HL-60 (cell line): ENCODE data around the gene TACC2.

Experiments used
- DNase-seq, 2 experiments: peaks; one replicate each; pipeline ENCODE4 v3.0.0-alpha.2; 2010 to 2020; ENCODE audit warnings: low read depth in 1 of 2, low spot score in 1 of 2
- H3K27ac ChIP-seq: fragments of 250-450 bp; sonication (Bioruptor Pico); replicated peaks from 2 replicates; pipeline ENCODE4 v1.5.1; 2020; ENCODE audit warnings: mild to moderate bottlenecking, moderate library complexity
- H3K27me3 ChIP-seq: fragments of 250-450 bp; sonication (Bioruptor Pico); 2 replicates; pipeline ENCODE4 v1.5.1; 2021; ENCODE audit warnings: mild to moderate bottlenecking, moderate library complexity; ENCODE audit not compliant: insufficient read depth, poor library complexity, severe bottlenecking
- H3K4me3 ChIP-seq: replicated peaks from 2 replicates; pipeline ENCODE4 v1.5.1; 2011; ENCODE audit warnings: mild to moderate bottlenecking, control low read depth, low read length; ENCODE audit not compliant: insufficient read depth
- GABPA ChIP-seq: IDR thresholded peaks from 2 replicates; pipeline ENCODE4 v1.6.1; 2012; ENCODE audit warnings: low read depth
- POLR2AphosphoS5 ChIP-seq: IDR thresholded peaks from 2 replicates; pipeline ENCODE4 v1.6.1; 2012; ENCODE audit warnings: low read depth
- SPI1 ChIP-seq: IDR thresholded peaks from 2 replicates; pipeline ENCODE4 v1.6.1; 2012; ENCODE audit warnings: low read depth, mild to moderate bottlenecking, borderline replicate concordance
- TF ChIP-seq, protein P1 (sequence below): IDR thresholded peaks from 2 replicates; pipeline ENCODE4 v1.6.1; 2012; ENCODE audit warnings: low read depth; ENCODE audit not compliant: insufficient replicate concordance
- TF ChIP-seq, protein P2 (sequence below): IDR thresholded peaks from one replicate; pipeline ENCODE4 v1.5.1; 2011; ENCODE audit warnings: low read length, control low read depth, inconsistent platforms; ENCODE audit not compliant: insufficient read depth

The TACC2 gene

DNA sequence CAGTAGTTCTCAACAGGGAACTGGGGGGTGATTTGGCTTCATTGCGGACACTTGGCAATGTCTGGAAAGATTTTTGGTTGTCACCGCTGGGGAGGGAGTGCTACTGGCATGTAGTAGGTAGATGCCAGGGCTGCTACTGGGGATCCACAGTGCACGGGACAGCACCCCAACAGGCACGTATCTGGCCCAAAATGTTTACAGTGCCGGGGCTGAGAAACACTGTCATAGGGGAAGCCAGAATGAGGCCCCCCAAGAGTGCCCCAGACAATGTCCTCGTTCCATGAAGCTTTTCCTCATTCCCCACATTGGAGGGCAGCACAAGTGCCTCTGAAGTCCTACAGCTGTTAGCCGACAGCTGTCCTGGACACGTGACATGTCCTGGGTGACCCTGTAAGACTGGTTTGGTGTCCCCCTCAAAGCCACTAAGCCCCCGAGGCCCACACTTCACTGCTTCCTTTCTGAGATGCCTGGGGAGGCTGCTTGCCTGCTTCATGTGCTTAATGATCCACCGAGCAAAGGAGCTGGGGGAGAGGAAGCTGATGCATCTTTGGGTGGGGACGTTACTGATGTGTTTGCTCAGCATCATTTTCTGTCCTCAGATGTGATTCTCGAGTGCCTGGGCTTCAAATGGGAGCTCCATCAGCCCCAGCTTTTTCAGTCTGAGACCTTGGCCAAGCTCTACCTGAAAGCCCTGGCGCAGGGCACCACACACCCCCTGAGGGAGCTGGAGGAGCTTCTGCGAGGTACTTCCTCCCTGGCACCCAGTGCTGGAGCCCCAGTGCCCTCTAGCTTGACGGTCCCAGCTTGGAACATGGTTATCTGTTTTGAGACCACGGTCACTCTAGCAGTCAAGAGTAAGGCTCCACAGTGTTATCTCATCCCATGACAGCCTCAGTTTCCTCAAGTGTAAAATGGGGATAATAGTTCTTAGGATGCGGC lies 296.8 kb downstream of the TACC2 start:
- peaks cover 1% of the 10 kb centered on the region for H3K27me3 ChIP-seq
- H3K27ac ChIP-seq: no peak overlapping the region
- TF ChIP-seq POLR2AphosphoS5 (no peak), GABPA (no peak), SPI1 (no peak)
- TF ChIP-seq, protein P1, sequence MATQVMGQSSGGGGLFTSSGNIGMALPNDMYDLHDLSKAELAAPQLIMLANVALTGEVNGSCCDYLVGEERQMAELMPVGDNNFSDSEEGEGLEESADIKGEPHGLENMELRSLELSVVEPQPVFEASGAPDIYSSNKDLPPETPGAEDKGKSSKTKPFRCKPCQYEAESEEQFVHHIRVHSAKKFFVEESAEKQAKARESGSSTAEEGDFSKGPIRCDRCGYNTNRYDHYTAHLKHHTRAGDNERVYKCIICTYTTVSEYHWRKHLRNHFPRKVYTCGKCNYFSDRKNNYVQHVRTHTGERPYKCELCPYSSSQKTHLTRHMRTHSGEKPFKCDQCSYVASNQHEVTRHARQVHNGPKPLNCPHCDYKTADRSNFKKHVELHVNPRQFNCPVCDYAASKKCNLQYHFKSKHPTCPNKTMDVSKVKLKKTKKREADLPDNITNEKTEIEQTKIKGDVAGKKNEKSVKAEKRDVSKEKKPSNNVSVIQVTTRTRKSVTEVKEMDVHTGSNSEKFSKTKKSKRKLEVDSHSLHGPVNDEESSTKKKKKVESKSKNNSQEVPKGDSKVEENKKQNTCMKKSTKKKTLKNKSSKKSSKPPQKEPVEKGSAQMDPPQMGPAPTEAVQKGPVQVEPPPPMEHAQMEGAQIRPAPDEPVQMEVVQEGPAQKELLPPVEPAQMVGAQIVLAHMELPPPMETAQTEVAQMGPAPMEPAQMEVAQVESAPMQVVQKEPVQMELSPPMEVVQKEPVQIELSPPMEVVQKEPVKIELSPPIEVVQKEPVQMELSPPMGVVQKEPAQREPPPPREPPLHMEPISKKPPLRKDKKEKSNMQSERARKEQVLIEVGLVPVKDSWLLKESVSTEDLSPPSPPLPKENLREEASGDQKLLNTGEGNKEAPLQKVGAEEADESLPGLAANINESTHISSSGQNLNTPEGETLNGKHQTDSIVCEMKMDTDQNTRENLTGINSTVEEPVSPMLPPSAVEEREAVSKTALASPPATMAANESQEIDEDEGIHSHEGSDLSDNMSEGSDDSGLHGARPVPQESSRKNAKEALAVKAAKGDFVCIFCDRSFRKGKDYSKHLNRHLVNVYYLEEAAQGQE: no peak
- TF ChIP-seq, protein P2, sequence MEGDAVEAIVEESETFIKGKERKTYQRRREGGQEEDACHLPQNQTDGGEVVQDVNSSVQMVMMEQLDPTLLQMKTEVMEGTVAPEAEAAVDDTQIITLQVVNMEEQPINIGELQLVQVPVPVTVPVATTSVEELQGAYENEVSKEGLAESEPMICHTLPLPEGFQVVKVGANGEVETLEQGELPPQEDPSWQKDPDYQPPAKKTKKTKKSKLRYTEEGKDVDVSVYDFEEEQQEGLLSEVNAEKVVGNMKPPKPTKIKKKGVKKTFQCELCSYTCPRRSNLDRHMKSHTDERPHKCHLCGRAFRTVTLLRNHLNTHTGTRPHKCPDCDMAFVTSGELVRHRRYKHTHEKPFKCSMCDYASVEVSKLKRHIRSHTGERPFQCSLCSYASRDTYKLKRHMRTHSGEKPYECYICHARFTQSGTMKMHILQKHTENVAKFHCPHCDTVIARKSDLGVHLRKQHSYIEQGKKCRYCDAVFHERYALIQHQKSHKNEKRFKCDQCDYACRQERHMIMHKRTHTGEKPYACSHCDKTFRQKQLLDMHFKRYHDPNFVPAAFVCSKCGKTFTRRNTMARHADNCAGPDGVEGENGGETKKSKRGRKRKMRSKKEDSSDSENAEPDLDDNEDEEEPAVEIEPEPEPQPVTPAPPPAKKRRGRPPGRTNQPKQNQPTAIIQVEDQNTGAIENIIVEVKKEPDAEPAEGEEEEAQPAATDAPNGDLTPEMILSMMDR: no peak
- no peak overlapping the region for H3K4me3 ChIP-seq
- DNase-seq: no peak

DNA sequence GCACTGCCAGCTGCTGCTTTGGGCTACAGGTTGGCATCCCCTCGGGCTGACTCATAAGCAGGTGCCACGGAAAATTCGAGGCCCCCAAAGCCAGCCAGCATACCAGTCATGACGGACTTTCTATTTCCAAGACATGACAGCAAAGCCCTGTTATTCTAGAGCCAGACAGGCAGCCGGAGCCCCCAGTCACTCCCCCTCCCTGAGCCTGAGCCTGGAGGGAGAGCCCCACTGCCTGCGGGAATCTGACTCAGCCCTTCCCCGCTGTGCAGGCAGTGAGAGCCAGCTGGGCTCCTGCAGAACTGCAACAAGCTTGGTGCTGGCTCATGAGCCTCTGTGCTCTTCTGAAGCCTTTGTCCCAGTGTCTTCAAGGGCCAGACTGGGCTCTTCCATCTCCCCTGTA lies 297.9 kb downstream of the TACC2 start:
- no peak for DNase-seq
- H3K4me3 ChIP-seq: no peak overlapping the region

DNA sequence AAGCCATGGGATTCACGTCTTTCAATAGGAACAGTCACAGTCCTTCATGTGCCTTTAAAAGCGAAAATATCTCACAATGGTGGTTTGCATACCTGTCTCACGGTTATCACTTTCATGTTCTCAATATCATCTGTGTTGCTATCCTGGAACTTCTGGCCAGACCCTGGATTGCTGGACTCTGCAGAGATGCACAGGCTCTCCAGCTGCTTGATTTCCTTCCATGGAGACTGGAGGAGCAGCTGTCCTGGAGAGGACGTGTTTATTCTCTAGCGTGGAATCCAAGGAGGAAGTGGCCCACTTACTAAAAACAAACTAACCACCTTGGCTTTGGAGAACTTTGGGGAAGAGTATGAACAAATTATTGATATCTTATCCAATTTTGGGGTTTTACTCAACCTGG lies 298.6 kb downstream of the TACC2 start:
- Histone ChIP-seq H3K4me3 (no peak overlapping the region), H3K27me3 (peaks cover 7% of the 10 kb centered on the region), H3K27ac (no peak overlapping the region)
- DNase-seq: no peak
- TF ChIP-seq SPI1 (no peak), POLR2AphosphoS5 (no peak), GABPA (no peak)
- TF ChIP-seq, protein P1: no peak

More for the DNA sequence above, 297.9 kb downstream of the TACC2 start:
- no peak overlapping the region for H3K27ac ChIP-seq
- TF ChIP-seq, protein P2: no peak
- TF ChIP-seq GABPA: no peak
- TF ChIP-seq SPI1: no peak
- TF ChIP-seq, protein P1: no peak
- no peak for TF ChIP-seq POLR2AphosphoS5
- peaks cover 3% of the 10 kb centered on the region for H3K27me3 ChIP-seq
